NCI-H1092 treated with DMSO at 0.1 percent for 48 hours (cell line): ENCODE results near the gene HSPA12B.

ENCODE experiments used
- DNase-seq: peaks from one replicate; lab custom pipeline; 2025; lab: John Stamatoyannopoulos, UW

Gene HSPA12B

DNA sequence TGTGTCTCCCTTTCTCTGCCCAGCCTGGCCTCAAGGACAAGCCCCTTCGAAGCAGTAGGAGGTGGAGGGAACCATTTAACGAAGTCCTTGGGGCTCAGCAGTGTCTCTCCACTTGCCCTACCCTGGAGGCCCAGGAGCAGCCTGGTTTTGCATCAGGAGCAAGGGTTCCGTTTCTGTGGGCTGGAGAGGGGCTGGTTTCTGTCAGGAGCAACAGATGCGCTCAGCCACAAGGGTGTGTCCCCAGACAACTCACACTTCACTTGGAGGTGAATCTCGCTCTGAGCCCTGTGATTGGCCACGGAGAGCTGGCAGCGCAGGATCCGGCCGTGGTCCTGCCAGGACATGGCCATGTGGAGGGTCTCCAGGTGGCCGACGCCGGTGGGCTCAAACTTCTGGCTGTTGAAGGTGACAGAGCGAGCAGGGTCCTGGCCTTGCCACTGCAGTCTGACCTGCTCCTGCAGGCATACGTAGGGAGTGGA, 27.0 kb upstream of the HSPA12B start:
- no peak for DNase-seq

DNA sequence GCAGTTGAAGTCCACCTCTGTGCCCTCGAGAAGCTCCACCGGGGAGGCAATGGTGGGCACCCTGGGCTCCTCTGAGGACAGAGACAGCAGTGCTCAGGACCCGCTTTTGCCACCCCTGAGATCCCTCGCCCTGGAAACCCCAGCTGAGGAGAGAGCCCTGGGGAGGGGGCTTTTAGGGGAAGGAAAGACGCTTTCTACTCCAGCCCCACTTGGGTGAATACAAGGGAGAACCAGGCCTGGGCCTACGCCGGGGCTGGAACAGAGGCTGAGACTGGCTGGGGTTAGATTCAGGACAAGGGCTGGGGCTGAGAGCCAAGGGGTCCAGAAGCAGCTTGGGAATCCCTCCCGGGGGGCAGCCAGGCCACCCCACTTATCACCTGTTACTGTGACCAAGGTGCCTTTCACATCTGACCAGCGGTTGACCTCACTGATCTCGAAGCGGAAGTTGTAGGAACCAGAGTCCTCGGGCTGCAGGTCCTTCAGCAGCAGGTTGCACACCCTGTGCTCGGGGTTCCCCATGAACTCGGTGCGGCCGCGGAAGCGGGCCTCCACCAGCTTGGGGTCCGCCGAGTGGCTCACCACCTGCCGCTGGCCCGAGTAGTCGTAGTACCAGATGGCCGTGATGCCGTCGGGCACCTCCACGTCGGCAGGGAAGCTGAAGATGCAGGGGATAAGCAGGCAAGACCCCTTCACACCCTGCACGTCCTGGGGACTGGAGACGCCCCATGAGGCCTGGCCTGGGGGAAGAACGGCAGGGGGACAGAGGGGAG, 26.3 kb upstream of the HSPA12B start:
- no peak for DNase-seq

- DNase-seq: no peak
Observed at GRCh38 chr20:3706774-3707507, 25.5 kb upstream of the HSPA12B start.

DNA sequence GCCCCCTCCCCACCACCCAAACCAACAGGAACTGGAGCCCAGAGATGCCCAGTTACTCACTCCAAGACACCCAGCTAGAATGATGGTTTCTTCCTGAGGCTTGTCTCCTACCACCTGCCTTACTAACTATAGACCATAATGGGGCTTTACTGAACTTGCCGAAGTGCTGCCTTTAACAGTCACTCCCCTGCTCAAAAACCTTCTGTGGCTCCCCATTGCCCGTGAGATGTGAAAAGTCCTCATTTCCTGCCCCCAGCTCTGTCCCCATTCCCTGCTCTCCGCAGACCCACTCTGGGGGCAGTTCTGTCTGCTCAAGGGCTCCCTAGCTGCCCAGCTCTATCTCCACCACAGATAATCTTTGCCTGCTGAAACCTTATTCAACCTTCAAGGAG, 25.0 kb upstream of the HSPA12B start:
- DNase-seq: no peak

GRCh38 chr20:3710011-3710466, 22.4 kb upstream of the HSPA12B start:
- DNase-seq: no peak

- DNase-seq: peak; percentile 22
Observed at GRCh38 chr20:3710703-3711483, 21.6 kb upstream of the HSPA12B start.

DNA sequence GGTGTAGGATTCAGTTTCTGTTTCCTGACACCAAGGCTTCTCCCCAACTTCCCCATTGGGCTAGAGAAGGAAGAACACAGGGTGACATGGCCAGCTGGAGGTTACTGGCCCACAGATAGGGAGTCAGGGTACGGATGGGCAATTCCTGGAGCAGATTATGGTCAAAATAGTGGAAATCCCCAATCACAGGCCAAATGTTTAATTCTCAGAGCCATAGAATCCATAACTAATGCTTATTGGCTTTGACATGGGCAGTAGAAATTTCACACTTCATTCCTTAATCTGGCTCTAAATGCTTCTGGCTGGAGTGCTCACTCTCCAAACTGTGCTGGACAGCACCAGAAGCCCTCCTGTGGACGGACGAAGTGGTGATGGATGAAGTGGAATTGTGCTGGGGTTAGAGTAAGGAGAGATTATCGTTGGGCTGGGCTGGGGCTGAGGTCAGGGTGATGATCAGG, 21.0 kb upstream of the HSPA12B start:
- DNase-seq: no peak

GRCh38 chr20:3712279-3712873, 20.1 kb upstream of the HSPA12B start, which contains the start of gene SIGLEC1:
Gene SIGLEC1, minus strand, starts transcription at chr20:3712600. Its CDS starts 5,472 bp downstream, at chr20:3707128.
- DNase-seq: no peak

DNA sequence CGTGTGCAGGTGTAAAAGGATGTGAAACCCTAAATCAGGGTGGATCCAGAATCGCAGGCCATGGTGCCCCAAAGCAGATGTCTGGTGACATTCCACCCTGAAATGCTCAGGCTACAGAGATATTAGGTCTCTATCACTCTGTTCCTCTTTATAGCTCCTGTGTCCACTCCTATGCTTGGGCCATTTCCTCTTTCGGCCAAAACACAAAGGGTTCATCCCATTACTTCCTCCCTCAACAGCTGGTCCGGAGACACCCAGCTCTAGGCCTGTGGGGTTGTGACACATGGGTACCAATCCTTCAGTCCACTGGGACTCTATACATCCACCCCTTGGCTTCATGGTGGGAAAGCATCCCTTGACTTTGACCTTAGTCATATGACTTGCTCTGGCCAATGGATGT, 18.4 kb upstream of the HSPA12B start:
- no peak for DNase-seq

GRCh38 chr20:3716195-3716834, 16.2 kb upstream of the HSPA12B start:
- peak; percentile 25 for DNase-seq

GRCh38 chr20:3719046-3719445, 13.4 kb upstream of the HSPA12B start:
- no peak for DNase-seq

DNA sequence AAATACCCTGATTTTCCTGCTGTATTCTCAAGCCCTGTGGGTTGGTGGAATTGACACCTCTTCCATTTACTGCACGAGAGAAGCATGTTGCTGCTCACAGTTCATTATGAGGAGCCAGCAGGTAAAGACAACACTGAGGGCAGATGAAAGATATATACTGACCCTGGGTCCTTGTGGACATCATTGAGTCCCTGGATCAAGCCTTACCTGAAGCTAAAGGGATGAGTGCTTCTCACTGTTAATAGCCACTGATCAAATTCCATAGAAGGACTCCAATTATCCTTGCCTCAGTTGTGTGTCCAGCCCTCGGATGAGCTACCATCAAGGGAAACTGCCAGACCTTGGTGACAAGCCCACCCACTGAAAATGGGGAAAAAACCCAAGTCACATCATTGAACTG, 12.4 kb upstream of the HSPA12B start:
- no peak for DNase-seq

DNA sequence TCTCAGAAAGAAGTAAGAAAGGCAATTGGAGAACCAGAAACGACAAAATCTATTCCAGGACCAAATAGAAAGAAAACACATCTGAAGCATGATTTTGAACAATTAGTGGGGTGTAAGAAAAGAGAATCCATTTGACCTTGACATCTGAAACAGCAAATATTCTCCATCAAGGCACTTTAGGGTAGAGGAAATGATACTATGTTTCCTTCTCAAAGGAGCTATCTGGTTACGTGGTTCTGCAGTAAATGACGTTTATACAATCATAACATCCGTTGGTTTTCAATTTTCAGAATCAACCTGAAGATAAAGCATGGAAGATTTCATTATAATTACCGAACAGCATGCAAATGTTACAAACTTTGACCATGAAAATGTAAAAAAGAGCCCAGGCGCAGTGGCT, 11.9 kb upstream of the HSPA12B start:
- no peak for DNase-seq

DNA sequence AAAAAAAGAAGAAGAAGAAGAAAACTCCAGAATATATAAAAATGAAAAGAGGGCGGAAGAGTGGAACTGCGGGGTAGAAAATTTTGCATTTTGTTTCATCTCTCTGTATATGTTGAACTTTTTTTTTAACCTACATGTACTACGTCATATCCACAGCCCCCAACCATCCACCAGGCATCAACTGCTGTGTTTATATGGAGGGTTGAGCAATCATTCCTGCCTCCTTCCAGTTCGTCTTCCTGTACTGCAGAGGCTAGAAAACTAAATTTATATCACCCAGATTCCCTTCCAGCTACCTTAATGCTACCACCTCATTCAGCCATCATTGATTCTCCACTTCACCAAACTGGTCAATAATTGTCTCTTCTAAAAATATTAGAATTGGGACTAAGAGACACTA, 10.6 kb upstream of the HSPA12B start:
- no peak for DNase-seq

DNA sequence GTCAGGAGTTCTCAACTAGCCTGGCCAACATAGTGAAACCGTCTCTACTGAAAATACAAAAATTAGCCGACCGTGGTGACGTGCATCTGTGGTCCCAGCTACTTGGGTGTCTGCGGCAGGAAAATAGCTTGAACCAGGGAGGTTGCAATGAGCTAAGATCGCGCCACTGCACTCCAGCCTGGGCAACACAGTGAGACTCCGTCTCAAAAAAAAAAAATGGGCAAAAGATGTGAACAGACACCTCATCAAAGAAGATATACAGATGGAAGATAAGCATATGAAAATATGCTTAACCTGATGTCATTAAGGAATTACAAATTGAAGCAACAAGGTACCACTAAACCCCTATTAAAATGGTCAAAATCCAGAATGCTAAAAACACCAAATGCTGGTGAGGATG, 9.2 kb upstream of the HSPA12B start:
- no peak for DNase-seq

- no peak for DNase-seq
Observed at GRCh38 chr20:3724356-3724755, 8.1 kb upstream of the HSPA12B start.

DNA sequence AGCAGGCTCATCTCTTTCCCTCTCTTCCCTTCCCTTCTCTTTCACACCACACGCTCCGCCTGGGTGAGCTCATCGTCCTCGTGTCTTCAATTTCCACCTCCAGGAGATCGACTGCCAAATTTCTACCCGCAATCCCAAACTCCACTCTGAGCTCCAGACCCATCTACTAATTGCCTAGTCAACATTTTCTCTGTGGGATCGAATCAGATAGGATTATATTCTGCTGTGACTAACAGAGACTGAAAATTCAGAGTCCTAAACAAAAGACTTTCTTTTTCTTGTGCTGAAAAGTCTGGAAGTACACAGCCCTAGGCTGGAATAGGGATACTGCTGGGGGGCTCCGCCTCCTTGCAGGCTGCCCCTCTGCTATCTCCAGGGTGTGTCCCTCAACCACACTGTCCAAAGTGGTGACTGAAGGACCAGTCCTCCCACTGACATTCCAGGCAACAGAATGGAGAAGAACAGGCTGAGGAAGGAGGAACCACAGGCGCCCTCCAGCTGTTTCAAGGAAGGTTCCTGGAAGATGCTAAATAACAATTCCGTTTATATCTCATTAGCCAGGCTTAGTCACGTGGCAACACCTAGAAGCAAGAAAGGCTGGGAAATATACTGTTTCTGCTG, 5.0 kb upstream of the HSPA12B start:
- no peak for DNase-seq

GRCh38 chr20:3728354-3728753, 4.1 kb upstream of the HSPA12B start:
- no peak for DNase-seq

GRCh38 chr20:3728876-3729275, 3.6 kb upstream of the HSPA12B start:
- DNase-seq: no peak

DNA sequence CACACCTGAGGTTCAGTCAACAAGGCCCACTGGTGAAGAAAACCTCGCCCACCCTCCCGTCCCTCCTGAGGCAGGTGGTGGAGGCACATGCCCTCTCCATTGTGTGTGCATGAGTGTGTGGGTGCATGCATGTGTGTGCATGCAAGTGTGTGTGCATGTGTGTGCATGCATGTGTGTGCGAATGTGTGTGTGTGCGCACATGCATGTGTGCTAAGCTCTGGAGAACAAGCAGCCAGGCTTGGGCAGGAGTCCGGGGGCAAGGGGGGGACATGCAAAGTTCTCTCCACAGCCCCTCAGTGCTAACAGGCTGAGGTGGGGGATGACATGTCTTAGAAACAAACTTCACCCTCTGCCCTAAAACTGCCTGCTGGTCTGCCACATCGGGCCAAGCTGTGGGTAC, 3.1 kb upstream of the HSPA12B start:
- DNase-seq: no peak
